ENCODE measurements around the gene ARCN1.

Gene ARCN1

GRCh38 chr11:118622376-118623268, 50.4 kb downstream of the ARCN1 start:
- DNase-seq, result peak; percentile 24 to 55 (median 49)

- peak in 2 of 3 donors; percentile 17 to 25 for DNase-seq
Observed at GRCh38 chr11:118623269-118623655, 51.1 kb downstream of the ARCN1 start.

GRCh38 chr11:118625036-118625690, 53.0 kb downstream of the ARCN1 start:
- no peak for DNase-seq

GRCh38 chr11:118625976-118626375, 53.8 kb downstream of the ARCN1 start:
- DNase-seq, result no peak

- no peak for DNase-seq
Observed at GRCh38 chr11:118627566-118627965, 55.4 kb downstream of the ARCN1 start.

- DNase-seq, result no peak
Observed at GRCh38 chr11:118628031-118628430, 55.8 kb downstream of the ARCN1 start.

- DNase-seq, result no peak
Observed at GRCh38 chr11:118628432-118628831, 56.2 kb downstream of the ARCN1 start.

GRCh38 chr11:118628861-118629549, 56.8 kb downstream of the ARCN1 start:
- no peak for DNase-seq

GRCh38 chr11:118629761-118630661, 57.8 kb downstream of the ARCN1 start:
- DNase-seq, result no peak

- DNase-seq, result no peak
Observed at GRCh38 chr11:118631142-118631909, 59.1 kb downstream of the ARCN1 start.

GRCh38 chr11:118632577-118633318, 60.5 kb downstream of the ARCN1 start:
- no peak for DNase-seq

- DNase-seq, result no peak
Observed at GRCh38 chr11:118633319-118633690, 61.1 kb downstream of the ARCN1 start.

- peak in 1 of 3 donors; percentile 21 for DNase-seq
Observed at GRCh38 chr11:118633979-118634378, 61.8 kb downstream of the ARCN1 start.

- DNase-seq, result no peak
Observed at GRCh38 chr11:118634431-118635236, 62.4 kb downstream of the ARCN1 start.

GRCh38 chr11:118635237-118635591, 63.0 kb downstream of the ARCN1 start:
- no peak for DNase-seq

- DNase-seq, result no peak
Observed at GRCh38 chr11:118635642-118636041, 63.4 kb downstream of the ARCN1 start.

GRCh38 chr11:118636569-118637290, 64.5 kb downstream of the ARCN1 start:
- DNase-seq, result no peak

- DNase-seq, result no peak
Observed at GRCh38 chr11:118638726-118639125, 66.5 kb downstream of the ARCN1 start.

- DNase-seq, result no peak
Observed at GRCh38 chr11:118639899-118640298, 67.7 kb downstream of the ARCN1 start.

All from suppressor macrophage treated with lipopolysaccharide for 1 hour (primary cell).